ENCODE results near the gene CENPX.

Gene CENPX

GRCh38 chr17:82014971-82015310 lies 7.7 kb downstream of the CENPX start:
- no peak for DNase-seq
- intact Hi-C loops (cut with DNase I) = no loop called here

GRCh38 chr17:82014432-82014831 lies 8.2 kb downstream of the CENPX start:
- intact Hi-C loops (cut with DNase I) = no loop called here
- DNase-seq = peak in 4 of 10 donors; percentile 40 to 93 (median 76)

- no peak for DNase-seq
Measured at GRCh38 chr17:82013772-82014321, 8.8 kb downstream of the CENPX start.

DNA sequence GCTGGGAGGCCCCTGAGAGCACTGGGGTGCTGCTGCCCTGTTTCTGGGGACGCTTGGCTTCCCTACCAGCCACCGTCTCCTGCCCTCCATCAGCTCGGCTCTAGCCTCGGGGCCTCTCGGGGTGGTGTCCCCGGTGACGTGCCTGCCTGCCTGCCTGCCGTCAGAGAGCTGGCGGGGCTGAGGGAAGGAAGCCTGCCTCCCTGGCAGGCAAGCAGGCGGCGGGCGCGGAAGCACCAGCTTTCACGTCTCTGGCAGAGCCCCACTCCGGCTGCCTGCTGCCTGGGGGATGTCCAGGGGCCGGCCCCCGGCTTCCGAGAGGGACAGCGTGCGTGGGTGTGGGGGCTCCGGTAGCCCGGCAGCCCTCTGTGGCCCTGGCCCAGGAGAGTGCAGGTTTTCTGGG lies 9.3 kb downstream of the CENPX start:
- DNase-seq = peak in 4 of 10 donors; percentile 48 to 83 (median 61)

More at GRCh38 chr17:82013772-82014321, 8.8 kb downstream of the CENPX start:
- intact Hi-C loops (cut with DNase I) = no loop called here

GRCh38 chr17:82012640-82013295 lies 9.9 kb downstream of the CENPX start:
- intact Hi-C loops (cut with DNase I) = no loop called here
- DNase-seq = no peak

More for the DNA sequence above, 9.3 kb downstream of the CENPX start:
- intact Hi-C loops (cut with DNase I) = no loop called here

DNA sequence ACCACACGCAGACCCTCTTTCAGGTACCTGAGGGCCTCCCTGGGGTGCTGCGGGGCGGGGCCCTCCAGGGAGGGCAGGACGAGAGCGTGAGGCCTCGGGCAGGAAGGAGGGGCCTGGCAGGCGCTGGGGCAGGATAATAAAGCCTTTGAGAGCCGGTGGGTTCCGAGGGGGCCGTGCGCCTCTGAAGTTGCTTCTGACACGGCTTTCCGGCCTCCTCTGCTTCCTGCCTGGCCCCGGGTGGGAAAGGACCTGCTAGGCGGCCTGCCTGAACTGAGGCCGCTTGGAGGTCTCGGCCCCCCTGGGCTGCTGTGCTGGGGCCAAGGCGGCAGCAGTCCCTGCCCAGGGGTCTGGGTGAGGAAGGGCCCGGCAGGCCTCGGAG lies 10.4 kb downstream of the CENPX start:
- intact Hi-C loops (cut with DNase I) = no loop called here
- DNase-seq = no peak

DNA sequence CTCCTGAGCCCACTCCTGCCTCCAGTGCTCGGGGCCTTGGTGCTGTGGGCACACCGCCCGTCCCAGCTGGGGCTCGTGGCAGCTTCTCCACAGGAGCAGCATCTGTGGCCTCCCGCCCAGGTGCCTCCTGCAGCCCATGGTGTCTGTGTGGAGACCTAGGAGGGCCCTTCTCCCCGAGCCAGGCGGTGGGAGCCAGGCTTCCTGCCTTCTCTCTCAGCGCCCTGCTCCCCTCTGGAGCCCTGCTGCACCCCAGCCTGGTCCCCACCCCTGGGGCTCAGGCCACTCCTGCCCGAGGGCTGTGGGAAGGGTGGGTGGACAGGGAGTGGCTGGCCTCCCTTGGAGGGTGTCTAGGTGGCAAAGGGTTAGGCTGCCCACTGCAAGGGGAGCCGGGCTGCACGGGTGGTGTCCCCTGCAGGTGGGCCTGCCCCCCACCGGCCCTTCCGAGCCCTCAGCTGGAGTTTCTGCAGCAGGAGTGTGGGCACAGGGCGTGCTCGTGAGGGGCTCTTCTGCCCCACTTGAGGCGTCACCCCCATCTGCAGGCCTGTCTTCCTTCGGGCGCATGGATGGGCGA lies 11.0 kb downstream of the CENPX start:
- DNase-seq = no peak
- intact Hi-C loops (cut with DNase I) = no loop called here

- no peak for DNase-seq
- intact Hi-C loops (cut with DNase I) = no loop called here
Measured at GRCh38 chr17:82010575-82011525, 11.8 kb downstream of the CENPX start.

GRCh38 chr17:82009413-82009812 lies 13.3 kb downstream of the CENPX start:
- no peak for DNase-seq
- intact Hi-C loops (cut with DNase I) = no loop called here

GRCh38 chr17:82008941-82009405 lies 13.7 kb downstream of the CENPX start:
- DNase-seq = no peak
- intact Hi-C loops (cut with DNase I) = no loop called here

DNA sequence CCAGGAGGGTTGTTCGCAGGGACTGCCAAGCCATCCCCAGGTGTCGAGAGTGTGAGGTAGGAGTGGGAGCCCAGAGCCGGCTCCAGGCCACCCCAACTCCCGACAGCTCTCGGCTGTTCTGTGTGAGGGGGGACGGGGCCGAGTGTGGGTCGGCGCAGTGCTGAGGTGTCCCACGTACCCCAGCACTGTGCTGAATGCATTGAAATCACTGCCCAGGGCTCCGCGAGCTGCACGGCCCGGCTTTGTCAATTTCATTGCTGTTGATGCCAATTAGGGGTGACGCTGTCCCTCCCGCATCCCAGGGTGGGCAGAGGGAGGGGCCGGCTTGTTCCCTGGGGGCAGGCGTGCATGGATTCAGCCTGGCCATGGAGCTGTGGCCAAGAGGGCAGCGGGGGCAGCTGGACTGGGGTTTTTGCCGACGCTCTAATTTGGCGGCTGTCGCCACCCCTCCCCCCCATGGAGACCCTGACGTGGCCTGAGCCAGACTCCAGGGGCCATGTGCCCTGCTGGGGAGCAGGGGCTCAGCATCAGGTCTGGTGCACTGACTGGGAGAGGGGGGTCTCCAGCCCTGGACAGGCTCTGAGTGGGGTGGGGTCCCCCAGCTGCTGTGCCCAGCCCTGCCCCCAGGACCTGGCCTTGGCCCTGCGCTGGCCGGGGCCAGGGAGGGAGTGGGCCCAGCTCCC lies 14.3 kb downstream of the CENPX start:
- intact Hi-C loops (cut with DNase I) = no loop called here
- DNase-seq = no peak

GRCh38 chr17:82007495-82008257 lies 15.0 kb downstream of the CENPX start:
- intact Hi-C loops (cut with DNase I) = no loop called here
- DNase-seq = no peak

- DNase-seq = no peak
- intact Hi-C loops (cut with DNase I) = no loop called here
Measured at GRCh38 chr17:82007228-82007494, 15.5 kb downstream of the CENPX start.

DNA sequence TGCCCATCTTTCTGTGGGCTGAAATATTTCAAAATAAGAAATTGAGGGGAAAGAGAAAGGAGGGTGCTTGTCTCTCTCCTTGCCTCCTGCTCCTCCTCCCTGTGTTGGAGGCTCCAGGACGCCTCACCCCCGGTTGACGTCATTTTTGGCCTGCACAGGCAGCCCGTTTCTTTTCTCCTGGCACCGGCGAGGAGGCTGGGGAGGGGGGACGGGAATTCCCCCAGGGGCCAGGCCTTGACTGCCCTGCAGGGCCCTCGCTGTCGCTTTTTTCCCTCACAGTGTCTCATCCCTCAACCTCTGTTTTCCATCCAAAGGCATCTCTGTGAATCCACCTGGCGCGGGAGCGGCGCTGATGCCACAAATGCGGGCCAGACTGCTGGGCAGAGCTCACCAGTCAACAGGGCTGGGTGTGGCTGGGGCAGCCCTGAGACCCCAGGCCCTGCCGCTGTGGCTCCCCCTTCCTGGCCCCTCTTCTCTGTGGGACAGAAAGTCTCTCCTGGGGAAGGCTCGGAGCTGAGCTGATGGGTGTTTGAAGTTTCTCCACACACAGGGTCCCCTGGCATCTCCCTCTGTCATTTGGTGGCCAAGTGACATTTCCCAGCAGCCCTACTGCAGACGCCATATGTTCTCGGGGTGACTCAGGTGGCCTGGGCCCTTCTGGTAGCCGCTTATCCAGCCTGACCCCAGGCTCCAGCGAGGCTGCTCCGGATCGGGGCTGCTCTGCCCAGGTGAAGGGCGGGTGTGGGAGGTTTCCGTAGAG lies 16.0 kb downstream of the CENPX start:
- intact Hi-C loops (cut with DNase I) = no loop called here
- DNase-seq = peak in 1 of 10 donors; percentile 47

GRCh38 chr17:82005701-82006348 lies 16.9 kb downstream of the CENPX start:
- no peak for DNase-seq
- intact Hi-C loops (cut with DNase I) = no loop called here

DNA sequence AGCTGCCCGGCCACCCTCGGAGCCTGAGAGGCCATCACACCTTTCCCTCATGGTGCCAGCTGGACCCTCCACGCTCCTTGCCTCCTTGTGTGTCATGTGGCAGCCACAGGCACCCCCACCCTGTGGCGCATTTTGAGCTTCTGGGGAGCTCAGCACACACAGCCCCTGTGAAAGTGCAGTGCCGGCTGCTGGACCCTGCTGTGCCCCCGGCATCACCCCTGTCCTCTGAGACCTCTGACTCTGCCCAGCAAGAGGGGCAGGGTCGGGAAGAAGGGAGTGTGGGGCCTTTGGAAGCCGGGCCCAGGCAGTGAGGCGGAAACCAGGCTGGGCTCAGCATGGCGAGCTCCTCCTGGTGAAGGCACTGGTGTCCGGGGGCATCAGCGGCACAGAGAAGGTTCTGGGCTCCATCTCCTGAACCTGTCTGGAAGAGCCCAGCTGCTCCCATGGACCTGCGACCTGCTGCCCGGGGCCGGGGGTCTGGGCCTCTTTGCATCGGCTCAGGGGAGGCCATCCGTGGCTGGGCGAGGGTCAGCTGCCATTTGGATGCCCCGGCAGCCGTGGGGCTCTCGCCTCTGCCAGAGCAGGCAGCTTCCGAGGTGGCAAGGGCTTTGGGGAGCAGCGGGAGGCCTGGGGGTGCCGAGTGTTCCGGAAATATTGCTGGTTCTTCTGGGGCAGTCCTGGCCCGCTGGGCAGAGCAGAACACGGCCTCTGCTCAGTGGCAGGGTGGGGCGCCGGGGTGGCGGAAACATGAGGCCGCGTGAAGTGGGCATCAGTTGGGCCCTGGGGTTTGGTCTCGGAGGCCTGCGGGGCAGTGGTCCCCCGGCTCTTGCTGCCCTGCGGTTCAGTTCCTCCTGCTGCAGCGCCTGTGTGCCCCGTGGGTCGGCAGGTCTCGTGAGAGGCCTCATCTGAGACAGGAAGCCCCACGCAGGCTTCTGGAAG lies 17.9 kb downstream of the CENPX start:
- no peak for DNase-seq
- intact Hi-C loops (cut with DNase I) = no loop called here

Data from posterior cingulate gyrus (tissue), 11 donors.